T follicular helper cell (primary cell): ENCODE data around the gene DCTPP1.
"Not testable (repeated sequence)": the region's sequence is repeated elsewhere in the genome, so short reads cannot be mapped to it uniquely, and the experiment has no call there.

Experiments used
- DNase-seq: peaks from one replicate; pipeline ENCODE4 v3.0.0-alpha.2; 2020; ENCODE audit warnings: low read depth
- total RNA-seq, 2 experiments: gene quantifications; one replicate each; lab custom pipeline; 2026; lab: John Stamatoyannopoulos, UW

The DCTPP1 gene
- total RNA-seq = 19.9 to 94.1 reads per million in 2 experiments

- peak; percentile 94 for DNase-seq
Measured at GRCh38 chr16:30429678-30430427, at the start of gene DCTPP1. Gene DCTPP1, minus strand, starts transcription at chr16:30430030. Its CDS starts 50 bp downstream, at chr16:30429980.

GRCh38 chr16:30478766-30479478 is 49.1 kb upstream of the DCTPP1 start:
- no peak for DNase-seq

GRCh38 chr16:30477773-30478172 is 47.9 kb upstream of the DCTPP1 start:
- not testable (repeated sequence) for DNase-seq

GRCh38 chr16:30476991-30477390 is 47.2 kb upstream of the DCTPP1 start:
- no peak for DNase-seq

GRCh38 chr16:30474684-30475083 is 44.9 kb upstream of the DCTPP1 start:
- DNase-seq = no peak

GRCh38 chr16:30474074-30474452 is 44.2 kb upstream of the DCTPP1 start:
- no peak for DNase-seq

GRCh38 chr16:30473231-30474073 is 43.6 kb upstream of the DCTPP1 start:
- peak; percentile 22 for DNase-seq

GRCh38 chr16:30472328-30472942 is 42.6 kb upstream of the DCTPP1 start, which contains the start of gene ITGAL:
Gene ITGAL, plus strand, starts transcription at chr16:30472742. Its CDS starts 96 bp downstream, at chr16:30472838.
- peak; percentile 78 for DNase-seq

GRCh38 chr16:30470632-30470995 is 40.8 kb upstream of the DCTPP1 start:
- no peak for DNase-seq

- no peak for DNase-seq
Measured at GRCh38 chr16:30470170-30470512, 40.3 kb upstream of the DCTPP1 start.

- DNase-seq = no peak
Measured at GRCh38 chr16:30464078-30464477, 34.2 kb upstream of the DCTPP1 start.

GRCh38 chr16:30461426-30461825 is 31.6 kb upstream of the DCTPP1 start:
- not testable (repeated sequence) for DNase-seq

GRCh38 chr16:30459456-30459855 is 29.6 kb upstream of the DCTPP1 start:
- no peak for DNase-seq

- DNase-seq = peak; percentile 32
Measured at GRCh38 chr16:30458561-30459394, 28.9 kb upstream of the DCTPP1 start.

GRCh38 chr16:30457743-30458560 is 28.1 kb upstream of the DCTPP1 start:
- DNase-seq = no peak

GRCh38 chr16:30457256-30457655 is 27.4 kb upstream of the DCTPP1 start:
- DNase-seq = no peak

GRCh38 chr16:30456302-30456701 is 26.5 kb upstream of the DCTPP1 start:
- DNase-seq = no peak

- not testable (repeated sequence) for DNase-seq
Measured at GRCh38 chr16:30452709-30453580, 23.1 kb upstream of the DCTPP1 start.

GRCh38 chr16:30449116-30449435 is 19.2 kb upstream of the DCTPP1 start:
- no peak for DNase-seq
